HEK293T (cell line): ENCODE data around the gene MED27.

Experiments used
- CTCF ChIA-PET: fragments of 350-600 bp; formaldehyde crosslinking; extraction: SDS; loops from one replicate; lab custom pipeline; 2021; ENCODE audit warnings: antibody characterized with exemption, inconsistent platforms; lab: Yijun Ruan, JAX
- POLR2A ChIA-PET: fragments of 350-600 bp; formaldehyde crosslinking; extraction: SDS; loops from one replicate; lab custom pipeline; 2020; ENCODE audit warnings: antibody characterized with exemption, inconsistent platforms; lab: Yijun Ruan, JAX
- DNase-seq: peaks from one replicate; pipeline ENCODE4 v3.0.0; 2012; ENCODE audit warnings: mixed read lengths; ENCODE audit errors: extremely low spot score
- ARNT ChIP-seq: fragments of 450-650 bp; IDR thresholded peaks from 2 replicates; pipeline ENCODE4 v1.6.1; 2017; ENCODE audit warnings: mild to moderate bottlenecking
- BHLHE40 ChIP-seq: fragments of 450-650 bp; IDR thresholded peaks from 2 replicates; pipeline ENCODE4 v1.6.1; 2016; ENCODE audit warnings: mild to moderate bottlenecking, moderate library complexity, borderline replicate concordance
- CTBP1 ChIP-seq: fragments of 450-650 bp; IDR thresholded peaks from 2 replicates; pipeline ENCODE4 v1.6.1; 2016; ENCODE audit warnings: borderline replicate concordance
- ELF4 ChIP-seq: fragments of 450-650 bp; IDR thresholded peaks from 2 replicates; pipeline ENCODE4 v1.6.1; 2017; ENCODE audit warnings: antibody characterized with exemption
- FOXA1 ChIP-seq: fragments of 450-650 bp; IDR thresholded peaks from 2 replicates; pipeline ENCODE4 v1.6.1; 2016; ENCODE audit warnings: mild to moderate bottlenecking
- FOXK2 ChIP-seq: fragments of 450-650 bp; IDR thresholded peaks from 2 replicates; pipeline ENCODE4 v1.6.1; 2016; ENCODE audit warnings: mild to moderate bottlenecking
- FOXM1 ChIP-seq: fragments of 450-650 bp; IDR thresholded peaks from 2 replicates; pipeline ENCODE4 v1.6.1; 2017; ENCODE audit warnings: mild to moderate bottlenecking, borderline replicate concordance
- HDGF ChIP-seq: fragments of 450-650 bp; IDR thresholded peaks from 2 replicates; pipeline ENCODE4 v1.6.1; 2017; ENCODE audit warnings: antibody characterized with exemption, borderline replicate concordance
- L3MBTL2 ChIP-seq: fragments of 450-650 bp; conservative IDR thresholded peaks from 2 replicates; pipeline ENCODE4 v1.6.1; 2016; ENCODE audit warnings: mild to moderate bottlenecking
- LEF1 ChIP-seq: fragments of 450-650 bp; IDR thresholded peaks from 2 replicates; pipeline ENCODE4 v1.6.1; 2017; ENCODE audit warnings: mild to moderate bottlenecking, borderline replicate concordance
- NFRKB ChIP-seq: fragments of 450-650 bp; IDR thresholded peaks from 2 replicates; pipeline ENCODE4 v1.6.1; 2016; ENCODE audit warnings: mild to moderate bottlenecking, moderate library complexity
- PKNOX1 ChIP-seq: fragments of 450-650 bp; IDR thresholded peaks from 2 replicates; pipeline ENCODE4 v1.6.1; 2016
- SP1 ChIP-seq: fragments of 450-650 bp; IDR thresholded peaks from 2 replicates; pipeline ENCODE4 v1.6.1; 2017
- SUZ12 ChIP-seq: fragments of 450-650 bp; IDR thresholded peaks from 2 replicates; pipeline ENCODE4 v1.6.1; 2016; ENCODE audit warnings: mild to moderate bottlenecking
- TARDBP ChIP-seq: fragments of 450-650 bp; IDR thresholded peaks from 2 replicates; pipeline ENCODE4 v1.6.1; 2016
- ZNF384 ChIP-seq: fragments of 450-650 bp; IDR thresholded peaks from 2 replicates; pipeline ENCODE4 v1.6.1; 2016

The MED27 gene

GRCh38 chr9:132079391-132080091, at the start of gene MED27:
TSS of gene MED27 (minus strand) at chr9:132079867. CDS start at chr9:132079844, 23 bp downstream.
- 0 out of 2 replicates have a peak, but pooled peaks have one; percentile 29 for TF ChIP-seq PKNOX1
- TF ChIP-seq CTBP1 = no peak
- peak; percentile 91 for DNase-seq
- CTCF ChIA-PET = interaction anchor here (0.7 kb wide), 1 partner anchor 180 kb away, joined by 3 read pairs; no protein-coding TSS in a partner anchor
- POLR2A ChIA-PET = interaction anchor here (1.0 to 1.5 kb wide), 2 partner anchors 63 to 72 kb away, joined by 4 read pairs; no protein-coding TSS in a partner anchor

- CTCF ChIA-PET = no interaction called here
- TF ChIP-seq FOXK2 (no peak), LEF1 (no peak), SUZ12 (no peak), FOXM1 (no peak), FOXA1 (no peak), ZNF384 (no peak), BHLHE40 (no peak), L3MBTL2 (no peak), PKNOX1 (no peak), HDGF (no peak), ELF4 (no peak), CTBP1 (no peak), ARNT (no peak), TARDBP (no peak), NFRKB (no peak)
- DNase-seq = no peak
- POLR2A ChIA-PET = no interaction called here
Measured at GRCh38 chr9:132127888-132128534, 48.3 kb upstream of the MED27 start.

GRCh38 chr9:132126680-132127236, 47.1 kb upstream of the MED27 start:
- no peak for DNase-seq
- TF ChIP-seq CTBP1 = no peak
- TF ChIP-seq BHLHE40 = no peak
- no peak for TF ChIP-seq FOXK2
- no peak for TF ChIP-seq ELF4
- no peak for TF ChIP-seq L3MBTL2
- TF ChIP-seq ZNF384 = no peak
- TF ChIP-seq SP1 = no peak
- TF ChIP-seq SUZ12 = no peak
- no peak for TF ChIP-seq HDGF
- no peak for TF ChIP-seq FOXA1
- TF ChIP-seq FOXM1 = no peak
- no peak for TF ChIP-seq LEF1
- TF ChIP-seq TARDBP = no peak
- no peak for TF ChIP-seq NFRKB
- no peak for TF ChIP-seq ARNT
- ChIA-PET POLR2A (no interaction called here), CTCF (no interaction called here)

GRCh38 chr9:132125944-132126679, 46.4 kb upstream of the MED27 start:
- ChIA-PET POLR2A (no interaction called here), CTCF (no interaction called here)
- TF ChIP-seq HDGF = no peak
- no peak for TF ChIP-seq ELF4
- TF ChIP-seq BHLHE40 = no peak
- no peak for TF ChIP-seq FOXM1
- TF ChIP-seq FOXK2 = no peak
- TF ChIP-seq SUZ12 = no peak
- TF ChIP-seq FOXA1 = no peak
- no peak for TF ChIP-seq NFRKB
- no peak for TF ChIP-seq CTBP1
- no peak for TF ChIP-seq ARNT
- no peak for TF ChIP-seq SP1
- TF ChIP-seq L3MBTL2 = no peak
- no peak for TF ChIP-seq PKNOX1
- no peak for TF ChIP-seq ZNF384
- no peak for TF ChIP-seq LEF1
- TF ChIP-seq TARDBP = no peak
- no peak for DNase-seq

GRCh38 chr9:132125361-132125760, 45.7 kb upstream of the MED27 start:
- POLR2A ChIA-PET = no interaction called here
- no peak for DNase-seq
- TF ChIP-seq CTBP1 (no peak), SUZ12 (no peak), PKNOX1 (no peak), HDGF (no peak), NFRKB (no peak), SP1 (no peak), ELF4 (no peak), FOXM1 (no peak), LEF1 (no peak), L3MBTL2 (no peak), FOXK2 (no peak), ARNT (no peak), ZNF384 (no peak)
- CTCF ChIA-PET = no interaction called here
